Mesenchymal stem cell (in vitro differentiated cells and primary cell): Measurements from ENCODE around the gene CD2AP.

Experiments used
- DNase-seq: peaks from one replicate; pipeline ENCODE4 v3.0.0-alpha.2; 2013
- H2AFZ ChIP-seq: one replicate; pipeline ENCODE4 v1.6.1; 2013; ENCODE audit warnings: low read depth, mild to moderate bottlenecking, control low read depth, inconsistent platforms, low read length, moderate library complexity
- H2AK5ac ChIP-seq: 2 replicates; pipeline ENCODE4 v1.6.1; 2013; ENCODE audit warnings: low read length, moderate library complexity, mild to moderate bottlenecking, inconsistent platforms; ENCODE audit not compliant: severe bottlenecking
- H2BK120ac ChIP-seq: one replicate; pipeline ENCODE4 v1.6.1; 2013; ENCODE audit warnings: low read depth, mild to moderate bottlenecking, inconsistent platforms, low read length, moderate library complexity
- H2BK12ac ChIP-seq, 2 experiments: one replicate each; pipeline ENCODE4 v1.6.1; 2013; ENCODE audit warnings: inconsistent platforms in 2 of 2, low read length in 2 of 2, mild to moderate bottlenecking in 2 of 2, moderate library complexity in 2 of 2, control low read depth in 1 of 2
- H2BK15ac ChIP-seq: one replicate; pipeline ENCODE4 v1.6.1; 2013; ENCODE audit warnings: mild to moderate bottlenecking, low read depth, inconsistent platforms; ENCODE audit not compliant: poor library complexity, severe bottlenecking
- H2BK5ac ChIP-seq: 2 replicates; pipeline ENCODE4 v1.6.1; 2013; ENCODE audit warnings: low read depth, mild to moderate bottlenecking, low read length, control low read depth, inconsistent platforms; ENCODE audit not compliant: poor library complexity, severe bottlenecking
- H3K14ac ChIP-seq, 2 experiments: one replicate each; pipeline ENCODE4 v1.6.1; 2013; ENCODE audit warnings: inconsistent platforms in 2 of 2, low read length in 2 of 2, control low read depth in 1 of 2, mild to moderate bottlenecking in 1 of 2, moderate library complexity in 1 of 2
- H3K18ac ChIP-seq, 2 experiments: one replicate each; pipeline ENCODE4 v1.6.1; 2013; ENCODE audit warnings: inconsistent platforms in 2 of 2, low read length in 2 of 2, control low read depth in 1 of 2, low read depth in 1 of 2, mild to moderate bottlenecking in 1 of 2
- H3K23ac ChIP-seq, 2 experiments: one replicate each; pipeline ENCODE4 v1.6.1; 2013; ENCODE audit warnings: inconsistent platforms in 2 of 2, low read length in 2 of 2, mild to moderate bottlenecking in 2 of 2, moderate library complexity in 2 of 2, control low read depth in 1 of 2
- H3K27ac ChIP-seq: 2 replicates; pipeline ENCODE4 v1.5.1; 2013; ENCODE audit warnings: mild to moderate bottlenecking, moderate library complexity, low read length, control low read depth, inconsistent platforms; ENCODE audit not compliant: poor library complexity, severe bottlenecking
- H3K27me3 ChIP-seq, 2 experiments: 2 replicates each; pipeline versions ENCODE4 v1.6.1 to v1.7.0; 2013; ENCODE audit warnings: low read length in 2 of 2, mild to moderate bottlenecking in 2 of 2, moderate library complexity in 2 of 2, control low read depth in 1 of 2, inconsistent platforms in 1 of 2; ENCODE audit not compliant: control insufficient read depth in 1 of 2, insufficient read depth in 1 of 2
- H3K36me3 ChIP-seq, 2 experiments: 2 replicates each; pipeline versions ENCODE4 v1.6.1 to v1.7.0; 2013; ENCODE audit warnings: low read length in 2 of 2, control low read depth in 1 of 2, inconsistent platforms in 1 of 2, low read depth in 1 of 2, mild to moderate bottlenecking in 1 of 2; ENCODE audit not compliant: insufficient read depth in 2 of 2, control insufficient read depth in 1 of 2
- H3K4ac ChIP-seq, 2 experiments: one replicate each; pipeline ENCODE4 v1.6.1; 2013; ENCODE audit warnings: inconsistent platforms in 2 of 2, low read length in 2 of 2, mild to moderate bottlenecking in 2 of 2, moderate library complexity in 2 of 2, control low read depth in 1 of 2, low read depth in 1 of 2
- H3K4me1 ChIP-seq: 2 replicates; pipeline ENCODE4 v1.6.1; 2013; ENCODE audit warnings: low read depth, low read length, control low read depth; ENCODE audit not compliant: control insufficient read depth, insufficient read depth
- H3K4me2 ChIP-seq: 2 replicates; pipeline ENCODE4 v1.6.1; 2013; ENCODE audit warnings: low read length, mild to moderate bottlenecking, inconsistent platforms; ENCODE audit not compliant: poor library complexity, severe bottlenecking
- H3K4me3 ChIP-seq, 2 experiments: 2 replicates each; pipeline versions ENCODE4 v1.5.1 to v1.7.0; 2013; ENCODE audit warnings: low read length in 2 of 2, mild to moderate bottlenecking in 2 of 2, control low read depth in 1 of 2, low read depth in 1 of 2; ENCODE audit not compliant: insufficient read depth in 1 of 2
- H3K79me1 ChIP-seq: replicated peaks from 2 replicates; pipeline ENCODE4 v1.6.1; 2013; ENCODE audit warnings: mild to moderate bottlenecking, control low read depth, low read length, inconsistent platforms; ENCODE audit not compliant: poor library complexity, severe bottlenecking
- H3K9ac ChIP-seq: 2 replicates; pipeline ENCODE4 v1.7.0; 2013; ENCODE audit warnings: mild to moderate bottlenecking, low read length, moderate library complexity
- H3K9me3 ChIP-seq: 2 replicates; pipeline ENCODE4 v1.7.0; 2013; ENCODE audit warnings: mild to moderate bottlenecking, low read length; ENCODE audit not compliant: control insufficient read depth
- H4K8ac ChIP-seq: one replicate; pipeline ENCODE4 v1.6.1; 2013; ENCODE audit warnings: inconsistent platforms, mild to moderate bottlenecking, low read length, moderate library complexity
- H4K91ac ChIP-seq: one replicate; pipeline ENCODE4 v1.6.1; 2013; ENCODE audit warnings: mild to moderate bottlenecking, low read length, inconsistent platforms
- WGBS: methylation state at CpG from one replicate; pipeline ENCODE4 v1.1.7; 2013; ENCODE audit warnings: mixed read lengths; 5-methylcytosine and 5-hydroxymethylcytosine counted together

CD2AP gene

DNA sequence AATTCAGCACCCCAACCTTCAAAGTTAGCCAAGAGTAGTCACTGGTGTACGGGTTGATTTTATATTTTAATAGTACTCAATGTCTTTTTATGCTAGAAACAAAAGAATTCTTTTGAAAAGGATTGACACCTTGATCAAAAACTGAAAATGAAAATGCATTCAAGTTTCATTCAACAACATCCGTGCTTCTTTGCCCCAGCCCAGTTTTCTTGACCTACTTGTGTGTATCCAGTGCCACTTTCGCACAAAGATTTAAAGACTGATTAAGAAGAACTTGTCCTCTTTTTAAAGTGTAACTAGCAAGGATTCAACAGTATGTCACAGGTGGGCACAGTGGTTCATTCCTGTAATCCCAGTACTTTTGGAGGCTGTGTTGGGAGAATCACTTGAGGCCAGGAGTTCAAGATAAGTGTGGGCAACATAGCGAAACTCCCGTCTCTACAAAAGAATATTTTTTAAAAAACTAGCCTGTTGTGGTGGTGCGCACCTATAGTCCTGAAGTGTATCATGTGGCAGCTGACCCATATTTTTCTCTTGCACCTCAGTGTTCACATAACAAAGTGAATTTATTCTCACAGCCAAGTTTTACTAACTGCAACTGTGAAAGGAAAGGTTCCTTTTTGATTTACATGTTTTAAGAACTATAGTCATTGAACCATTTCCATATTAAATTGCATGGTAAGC, 22.7 kb upstream of the CD2AP start:
- Histone ChIP-seq H4K91ac (no peak overlapping the region), H3K27ac (no peak overlapping the region), H3K4me1 (no peaks in the 10 kb centered on the region), H2BK5ac (no peak overlapping the region), H2BK120ac (no peak overlapping the region), H3K14ac (no peak overlapping the region), H3K36me3 (no peaks in the 10 kb centered on the region), H4K8ac (no peak overlapping the region), H3K18ac (no peak overlapping the region), H2BK15ac (no peak overlapping the region), H3K79me1 (no peaks in the 10 kb centered on the region), H2BK12ac (no peak overlapping the region), H3K4me2 (no peak overlapping the region), H3K4ac (no peak overlapping the region), H3K23ac (no peak overlapping the region), H2AK5ac (no peak overlapping the region), H3K9me3 (no peaks in the 10 kb centered on the region), H3K27me3 (no peaks in the 10 kb centered on the region), H3K9ac (no peak overlapping the region), H2AFZ (no peak overlapping the region), H3K4me3 (no peak overlapping the region)
- WGBS = 97% methylated on average over 4 of the region's 6 CpGs
- no peak for DNase-seq

DNA sequence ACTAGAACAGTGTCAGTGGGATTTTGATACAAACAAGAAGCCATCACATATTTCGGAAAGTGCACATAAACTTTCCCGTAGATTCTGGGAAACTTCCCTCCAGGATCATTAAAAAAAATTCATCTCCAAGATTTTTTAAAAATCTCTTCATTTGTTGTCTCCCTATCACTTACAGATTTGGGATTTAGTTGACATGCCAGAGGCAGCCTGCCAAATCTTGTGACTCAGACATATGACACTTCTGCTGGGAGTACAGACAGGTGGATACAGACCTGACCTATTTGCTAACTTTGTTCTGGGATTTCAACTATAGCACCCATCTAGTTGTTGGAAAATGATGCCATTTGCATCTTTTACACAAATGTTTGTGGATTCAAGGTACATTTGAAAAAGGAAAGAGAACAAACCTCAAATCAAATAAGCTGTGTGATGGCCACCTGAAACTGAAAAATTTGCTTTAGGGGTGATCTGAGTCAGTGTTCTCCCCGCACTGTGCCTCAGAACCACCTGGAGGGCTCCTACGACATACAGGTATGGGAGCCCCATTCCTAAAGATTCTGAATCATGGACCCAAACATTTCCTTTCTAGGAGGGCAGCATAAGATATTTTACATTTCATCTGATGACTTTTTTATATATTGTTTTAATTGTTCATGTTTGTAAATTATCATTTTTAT, 21.9 kb upstream of the CD2AP start:
- no peaks in the 10 kb centered on the region for H3K9me3 ChIP-seq
- H3K14ac ChIP-seq = no peak overlapping the region
- H2BK120ac ChIP-seq = no peak overlapping the region
- no peak overlapping the region for H3K27ac ChIP-seq
- no peak overlapping the region for H3K23ac ChIP-seq
- H4K8ac ChIP-seq = no peak overlapping the region
- H4K91ac ChIP-seq = no peak overlapping the region
- no peak for DNase-seq
- H3K36me3 ChIP-seq = no peaks in the 10 kb centered on the region
- H2BK12ac ChIP-seq = no peak overlapping the region
- no peak overlapping the region for H3K9ac ChIP-seq
- 98% methylated on average over 4 of the region's 4 CpGs for WGBS
- H2BK5ac ChIP-seq = no peak overlapping the region
- H3K4me1 ChIP-seq = peaks cover 4% of the 10 kb centered on the region
- H3K4ac ChIP-seq = no peak overlapping the region
- no peak overlapping the region for H2AFZ ChIP-seq
- no peak overlapping the region for H2AK5ac ChIP-seq
- no peak overlapping the region for H3K18ac ChIP-seq
- H3K79me1 ChIP-seq = no peaks in the 10 kb centered on the region
- H3K4me3 ChIP-seq = no peak overlapping the region
- no peaks in the 10 kb centered on the region for H3K27me3 ChIP-seq
- no peak overlapping the region for H3K4me2 ChIP-seq
- no peak overlapping the region for H2BK15ac ChIP-seq

GRCh38 chr6:47456536-47456975, 21.0 kb upstream of the CD2AP start:
- H4K8ac ChIP-seq = no peak overlapping the region
- WGBS = 80% methylated on average over 1 of the region's 2 CpGs

GRCh38 chr6:47457370-47457769, 20.2 kb upstream of the CD2AP start:
- H3K4me1 ChIP-seq = peaks cover 4% of the 10 kb centered on the region
- no peak for DNase-seq
- H3K9ac ChIP-seq = no peak overlapping the region
- no peak overlapping the region for H2BK120ac ChIP-seq
- H3K36me3 ChIP-seq = no peaks in the 10 kb centered on the region
- H2BK15ac ChIP-seq = no peak overlapping the region
- H4K91ac ChIP-seq = no peak overlapping the region
- H3K27ac ChIP-seq = no peak overlapping the region
- no peaks in the 10 kb centered on the region for H3K27me3 ChIP-seq
- H4K8ac ChIP-seq = no peak overlapping the region
- H2AK5ac ChIP-seq = no peak overlapping the region
- H2BK5ac ChIP-seq = no peak overlapping the region
- H3K18ac ChIP-seq = no peak overlapping the region
- no peak overlapping the region for H3K4me3 ChIP-seq
- no peak overlapping the region for H2AFZ ChIP-seq
- WGBS = 100% methylated on average over 2 of the region's 2 CpGs
- no peak overlapping the region for H3K4ac ChIP-seq
- H3K79me1 ChIP-seq = no peaks in the 10 kb centered on the region
- H2BK12ac ChIP-seq = no peak overlapping the region
- no peak overlapping the region for H3K23ac ChIP-seq
- H3K9me3 ChIP-seq = no peaks in the 10 kb centered on the region
- no peak overlapping the region for H3K4me2 ChIP-seq
- no peak overlapping the region for H3K14ac ChIP-seq

More at GRCh38 chr6:47456536-47456975, 21.0 kb upstream of the CD2AP start:
- H3K4ac ChIP-seq = no peak overlapping the region
- H3K27ac ChIP-seq = no peak overlapping the region
- H3K9me3 ChIP-seq = no peaks in the 10 kb centered on the region
- H3K9ac ChIP-seq = no peak overlapping the region
- H2AFZ ChIP-seq = no peak overlapping the region
- H2AK5ac ChIP-seq = no peak overlapping the region
- no peak overlapping the region for H3K4me3 ChIP-seq
- no peaks in the 10 kb centered on the region for H3K27me3 ChIP-seq
- H3K79me1 ChIP-seq = no peaks in the 10 kb centered on the region
- peaks cover 4% of the 10 kb centered on the region for H3K4me1 ChIP-seq
- H2BK5ac ChIP-seq = no peak overlapping the region
- no peak overlapping the region for H3K23ac ChIP-seq
- H3K14ac ChIP-seq = no peak overlapping the region
- no peak overlapping the region for H3K4me2 ChIP-seq
- H2BK12ac ChIP-seq = no peak overlapping the region
- H4K91ac ChIP-seq = no peak overlapping the region
- H2BK15ac ChIP-seq = no peak overlapping the region
- no peak for DNase-seq
- H3K36me3 ChIP-seq = no peaks in the 10 kb centered on the region
- no peak overlapping the region for H2BK120ac ChIP-seq
- H3K18ac ChIP-seq = no peak overlapping the region
